Measurements from ENCODE around the gene DRAM1. TPM values are rescaled to one million over a fixed set of nuclear protein-coding genes. Genes with fewer than 3 reads are reported as not detected.

The DRAM1 gene
- polyA plus RNA-seq, 1 of the 3 experiments (the other 2 are of a cell fraction), result 37.4 TPM

- WGBS (ENCODE audit: low lambda C conversion rate), result 98% methylated on average over 3 of the region's 3 CpGs
- Histone ChIP-seq H2AFZ (ENCODE audit: low read depth) (no peak overlapping the region), H3K4me2 (peak overlapping the region; percentile 82; the same call in 1 of the 2 replicates), H4K20me1 (ENCODE audit: insufficient read depth) (no peaks in the 10 kb centered on the region), H3K4me3 (ENCODE audit: low read depth in 2 of 2, low read length in 1 of 2) (no peak overlapping the region), H3K9me2 (no peaks in the 10 kb centered on the region), H3K9me3 (no peaks in the 10 kb centered on the region), H3K27ac (ENCODE audit: low read depth in 2 of 2, low read length in 1 of 2) (no peak overlapping the region), H3K4me1 (ENCODE audit: control insufficient read depth in 1 of 2, insufficient read depth in 2 of 2, low read depth in 1 of 2, low read length in 1 of 2) (peaks cover 2 to 7% of the 10 kb centered on the region in 2 experiments; a peak in 2 of 4 replicates), H3K9ac (no peak overlapping the region), H3F3A (replicated peaks; ENCODE audit: insufficient read depth) (peaks cover 17% of the 10 kb centered on the region), H3K27me3 (ENCODE audit: insufficient read depth) (no peaks in the 10 kb centered on the region), H3K79me2 (ENCODE audit: insufficient read depth) (peaks cover 72% of the 10 kb centered on the region), H3K36me3 (replicated peaks in 1 of 2; ENCODE audit: control insufficient read depth in 1 of 2, insufficient read depth in 2 of 2, low read length in 1 of 2) (no peaks in the 10 kb centered on the region)
- ChIA-PET CTCF (interaction anchor here (0.9 kb wide), 1 partner anchor 37 kb away, joined by 3 read pairs; no protein-coding TSS in a partner anchor), POLR2A (no interaction called here)
- TF ChIP-seq PBX3 (IDR thresholded peaks at IDR 0.05), result no peak
- DNase-seq, result no peak
Measured at GRCh38 chr12:101880769-101881168, 3.4 kb downstream of the DRAM1 start.

- H3K9me3 ChIP-seq, result no peaks in the 10 kb centered on the region
- 97% methylated on average over 4 of the region's 4 CpGs for WGBS (ENCODE audit: low lambda C conversion rate)
- no peak overlapping the region for H2AFZ ChIP-seq (ENCODE audit: low read depth)
- peaks cover 15% of the 10 kb centered on the region for H3F3A ChIP-seq (replicated peaks; ENCODE audit: insufficient read depth)
- DNase-seq, result no peak
- TF ChIP-seq FOSL2 (IDR thresholded peaks at IDR 0.05; ENCODE audit: borderline replicate concordance, low read depth), result no peak
- TF ChIP-seq EP300 (IDR thresholded peaks at IDR 0.05; ENCODE audit: borderline replicate concordance in 1 of 2, low read depth in 1 of 2, low read length in 1 of 2), result no peak
- TF ChIP-seq CHD2 (IDR thresholded peaks at IDR 0.05; ENCODE audit: low read length, partially characterized antibody), result no peak
- no peak for TF ChIP-seq TCF12 (IDR thresholded peaks at IDR 0.05)
- TF ChIP-seq PBX3 (IDR thresholded peaks at IDR 0.05), result no peak
- TF ChIP-seq JUND (IDR thresholded peaks at IDR 0.05), result no peak
- no peak for TF ChIP-seq POLR2AphosphoS5 (IDR thresholded peaks at IDR 0.05; ENCODE audit: low read depth, low read length)
- no peak for TF ChIP-seq GATA2 (CRISPR knock-in tag; IDR thresholded peaks at IDR 0.05)
- TF ChIP-seq RCOR1 (IDR thresholded peaks at IDR 0.05; ENCODE audit: low read length), result no peak
- no peak for TF ChIP-seq FOXJ3 (CRISPR knock-in tag; IDR thresholded peaks at IDR 0.05)
- no peak for TF ChIP-seq TAF1 (IDR thresholded peaks at IDR 0.05; ENCODE audit: borderline replicate concordance, low read depth, low read length)
- no peak for TF ChIP-seq SIN3A (IDR thresholded peaks at IDR 0.05; ENCODE audit: borderline replicate concordance, low read depth, low read length)
- TF ChIP-seq FOXM1 (IDR thresholded peaks at IDR 0.05; ENCODE audit: low read depth), result no peak
- TF ChIP-seq ZBTB33 (IDR thresholded peaks at IDR 0.05; ENCODE audit: borderline replicate concordance, low read depth), result no peak
- TF ChIP-seq TEAD4 (IDR thresholded peaks at IDR 0.05; ENCODE audit: borderline replicate concordance, insufficient read depth), result no peak
- no peak for TF ChIP-seq USF2 (IDR thresholded peaks at IDR 0.05; ENCODE audit: borderline replicate concordance, low read depth, low read length)
- no peak for TF ChIP-seq RAD21 (IDR thresholded peaks at IDR 0.05; ENCODE audit: low read length)
- H3K9me2 ChIP-seq, result no peaks in the 10 kb centered on the region
- H3K4me3 ChIP-seq (ENCODE audit: low read depth in 2 of 2, low read length in 1 of 2), result no peak overlapping the region
- peaks cover 2 to 3% of the 10 kb centered on the region in 2 experiments; a peak in 2 of 4 replicates for H3K4me1 ChIP-seq (ENCODE audit: control insufficient read depth in 1 of 2, insufficient read depth in 2 of 2, low read depth in 1 of 2, low read length in 1 of 2)
- H3K27me3 ChIP-seq (ENCODE audit: insufficient read depth), result no peaks in the 10 kb centered on the region
- ChIA-PET CTCF (no interaction called here), POLR2A (no interaction called here)
- no peak overlapping the region for H3K9ac ChIP-seq
- H3K4me2 ChIP-seq, result peak overlapping the region; percentile 82; the same call in 1 of the 2 replicates
- no peaks in the 10 kb centered on the region for H4K20me1 ChIP-seq (ENCODE audit: insufficient read depth)
- H3K79me2 ChIP-seq (ENCODE audit: insufficient read depth), result peaks cover 76% of the 10 kb centered on the region
- H3K36me3 ChIP-seq (replicated peaks in 1 of 2; ENCODE audit: control insufficient read depth in 1 of 2, insufficient read depth in 2 of 2, low read length in 1 of 2), result no peaks in the 10 kb centered on the region
- H3K27ac ChIP-seq (ENCODE audit: low read depth in 2 of 2, low read length in 1 of 2), result no peak overlapping the region
Measured at GRCh38 chr12:101881228-101881627, 3.8 kb downstream of the DRAM1 start.

All from SK-N-SH (cell line).